ENCODE results near the gene ZDHHC3.

Gene ZDHHC3

DNA sequence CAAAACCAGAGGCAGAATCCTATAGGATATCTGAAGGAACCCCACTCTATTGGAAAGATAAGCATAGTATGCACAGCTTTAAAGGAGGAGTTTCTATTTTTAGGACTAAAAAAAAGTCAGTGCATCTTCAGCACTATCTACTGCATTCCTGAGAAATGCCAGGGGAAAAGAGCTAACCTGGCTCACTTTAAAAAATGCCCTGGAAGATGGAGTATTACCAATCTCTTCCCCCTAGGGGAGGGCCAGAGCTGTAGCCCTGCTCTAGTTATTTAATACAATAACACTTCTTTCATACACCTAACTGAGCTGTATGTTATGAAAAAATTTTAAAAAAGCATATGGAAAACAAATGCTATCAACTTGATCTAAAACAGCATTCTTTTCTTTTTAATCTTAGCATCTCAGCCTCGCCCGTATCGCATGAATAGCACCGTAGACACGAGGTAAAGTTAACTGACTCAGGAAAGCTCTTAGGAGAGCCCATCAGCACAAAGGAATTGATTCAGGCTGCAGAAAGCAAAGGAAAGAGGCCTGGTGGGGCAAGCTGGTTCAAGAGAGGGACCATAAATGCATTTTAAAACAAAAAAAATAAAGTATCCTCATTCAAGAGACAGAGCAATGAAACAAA, 51.4 kb downstream of the ZDHHC3 start:
- no peak for TF ChIP-seq CTCF (conservative IDR thresholded peaks at IDR 0.05; ENCODE audit: low read depth, low read length)
- Histone ChIP-seq H3K4me1 (ENCODE audit: low read depth, poor library complexity, severe bottlenecking) (no peaks in the 10 kb centered on the region), H3K36me3 (ENCODE audit: insufficient read depth) (no peaks in the 10 kb centered on the region), H4K20me1 (ENCODE audit: insufficient read depth) (no peaks in the 10 kb centered on the region), H3K4me2 (no peak overlapping the region), H3K9ac (no peak overlapping the region), H2AFZ (ENCODE audit: low read depth) (no peak overlapping the region), H3K27me3 (ENCODE audit: insufficient read depth, low read depth) (no peaks in the 10 kb centered on the region), H3K79me2 (ENCODE audit: insufficient read depth, low read depth) (no peaks in the 10 kb centered on the region), H3K27ac (no peak overlapping the region), H3K4me3 (IDR thresholded peaks at IDR 0.05; ENCODE audit: insufficient read depth, low read depth, low read length) (no peak overlapping the region)

DNA sequence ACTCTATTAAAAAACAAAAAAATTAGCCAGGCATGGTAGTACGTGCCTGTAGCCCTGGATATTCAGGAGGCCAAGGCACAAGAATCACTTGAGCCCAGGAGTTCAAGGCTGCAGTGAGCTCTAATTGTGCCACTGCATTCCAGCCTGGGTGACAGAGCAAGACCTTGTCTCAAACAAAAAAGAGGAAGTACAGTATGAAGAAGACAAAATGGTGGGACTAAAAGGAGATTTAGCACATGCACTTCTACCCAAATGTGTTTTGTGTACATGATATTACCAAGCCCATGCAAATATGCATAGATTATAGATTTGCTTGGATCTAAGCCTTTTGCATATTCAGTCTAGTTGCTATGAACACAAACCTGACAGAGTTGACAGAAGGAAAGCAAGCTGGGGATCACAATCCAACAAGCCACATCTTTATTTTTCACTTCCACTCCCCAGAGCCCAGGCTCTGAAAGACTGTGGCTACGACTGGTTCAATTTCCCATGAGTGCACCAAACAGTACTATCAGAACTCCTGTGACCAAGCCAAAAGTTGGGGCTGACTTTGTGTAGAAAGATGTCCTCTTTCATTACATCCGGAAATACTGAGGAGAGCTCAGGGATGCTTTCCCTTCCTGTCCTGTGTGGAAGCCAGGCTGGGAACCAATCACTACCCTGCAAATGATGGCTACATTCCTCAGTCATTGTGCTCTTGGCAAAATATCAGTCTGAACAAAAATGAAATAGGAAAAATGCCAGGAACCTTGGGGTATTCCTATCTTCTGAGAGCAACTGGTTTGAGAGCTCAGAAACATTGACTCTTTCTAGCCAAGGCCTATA, 52.1 kb downstream of the ZDHHC3 start:
- Histone ChIP-seq H3K4me1 (ENCODE audit: low read depth, poor library complexity, severe bottlenecking) (no peaks in the 10 kb centered on the region), H2AFZ (ENCODE audit: low read depth) (no peak overlapping the region), H3K36me3 (ENCODE audit: insufficient read depth) (no peaks in the 10 kb centered on the region), H3K27ac (no peak overlapping the region), H3K9ac (no peak overlapping the region), H3K27me3 (ENCODE audit: insufficient read depth, low read depth) (no peaks in the 10 kb centered on the region), H4K20me1 (ENCODE audit: insufficient read depth) (no peaks in the 10 kb centered on the region), H3K4me2 (no peak overlapping the region), H3K79me2 (ENCODE audit: insufficient read depth, low read depth) (no peaks in the 10 kb centered on the region), H3K4me3 (IDR thresholded peaks at IDR 0.05; ENCODE audit: insufficient read depth, low read depth, low read length) (no peak overlapping the region)
- no peak for TF ChIP-seq CTCF (conservative IDR thresholded peaks at IDR 0.05; ENCODE audit: low read depth, low read length)

GRCh38 chr3:44920081-44920480, 55.9 kb downstream of the ZDHHC3 start:
- H2AFZ ChIP-seq (ENCODE audit: low read depth), result no peak overlapping the region
- TF ChIP-seq CTCF (conservative IDR thresholded peaks at IDR 0.05; ENCODE audit: low read depth, low read length), result no peak
- H3K4me2 ChIP-seq, result no peak overlapping the region
- H3K4me1 ChIP-seq (ENCODE audit: low read depth, poor library complexity, severe bottlenecking), result no peaks in the 10 kb centered on the region
- no peaks in the 10 kb centered on the region for H4K20me1 ChIP-seq (ENCODE audit: insufficient read depth)
- no peaks in the 10 kb centered on the region for H3K79me2 ChIP-seq (ENCODE audit: insufficient read depth, low read depth)
- H3K4me3 ChIP-seq (IDR thresholded peaks at IDR 0.05; ENCODE audit: insufficient read depth, low read depth, low read length), result no peak overlapping the region
- no peaks in the 10 kb centered on the region for H3K27me3 ChIP-seq (ENCODE audit: insufficient read depth, low read depth)
- H3K27ac ChIP-seq, result no peak overlapping the region
- no peak overlapping the region for H3K9ac ChIP-seq
- H3K36me3 ChIP-seq (ENCODE audit: insufficient read depth), result no peaks in the 10 kb centered on the region

DNA sequence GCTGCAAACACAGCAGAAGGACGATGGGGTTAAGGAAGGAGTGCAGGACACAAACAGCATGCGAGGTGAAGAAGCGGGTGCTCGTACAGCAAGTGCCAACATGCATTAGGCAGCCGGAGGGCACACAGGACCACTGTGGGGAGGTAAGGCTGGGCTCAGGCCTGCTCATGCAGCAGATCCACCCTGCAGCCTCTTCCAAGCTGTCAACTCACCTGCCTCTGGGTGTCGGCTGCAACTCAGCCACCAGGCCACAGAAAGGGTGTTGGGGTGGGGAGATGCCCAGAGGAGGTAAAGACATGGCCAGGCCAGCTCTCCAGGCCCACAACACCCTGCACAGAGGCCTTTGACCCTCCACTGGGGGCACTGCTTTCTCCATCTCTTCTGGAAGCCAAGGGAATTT, 57.4 kb downstream of the ZDHHC3 start:
- no peak for TF ChIP-seq CTCF (conservative IDR thresholded peaks at IDR 0.05; ENCODE audit: low read depth, low read length)
- Histone ChIP-seq H3K4me1 (ENCODE audit: low read depth, poor library complexity, severe bottlenecking) (no peaks in the 10 kb centered on the region), H3K36me3 (ENCODE audit: insufficient read depth) (no peaks in the 10 kb centered on the region), H4K20me1 (ENCODE audit: insufficient read depth) (no peaks in the 10 kb centered on the region), H2AFZ (ENCODE audit: low read depth) (no peak overlapping the region), H3K4me2 (no peak overlapping the region), H3K27ac (no peak overlapping the region), H3K27me3 (ENCODE audit: insufficient read depth, low read depth) (no peaks in the 10 kb centered on the region), H3K9ac (no peak overlapping the region), H3K79me2 (ENCODE audit: insufficient read depth, low read depth) (no peaks in the 10 kb centered on the region), H3K4me3 (IDR thresholded peaks at IDR 0.05; ENCODE audit: insufficient read depth, low read depth, low read length) (no peak overlapping the region)
